Neural crest cell (in vitro differentiated cells): Measurements from ENCODE around the gene SLC17A2. TPM values are rescaled to one million over a fixed set of nuclear protein-coding genes. Genes with fewer than 3 reads are reported as not detected.

ENCODE experiments used
- DNase-seq: peaks from one replicate; pipeline ENCODE4 v3.0.0; 2021; ENCODE audit warnings: low read depth, mixed read lengths, low spot score
- H3K27ac Mint-ChIP-seq: one replicate; pipeline ENCODE4 v1.8.0; 2021; ENCODE audit warnings: mild to moderate bottlenecking, mixed read lengths; ENCODE audit not compliant: unreplicated experiment
- H3K27me3 Mint-ChIP-seq: 2 replicates; pipeline ENCODE4 v1.8.0; 2021; ENCODE audit warnings: low read depth, mild to moderate bottlenecking, mixed read lengths
- H3K36me3 Mint-ChIP-seq: 2 replicates; pipeline ENCODE4 v1.8.0; 2021; ENCODE audit warnings: low read depth, mild to moderate bottlenecking, mixed read lengths
- H3K4me1 Mint-ChIP-seq: 2 replicates; pipeline ENCODE4 v1.8.0; 2021; ENCODE audit warnings: mixed read lengths
- H3K4me3 Mint-ChIP-seq: one replicate; pipeline ENCODE4 v1.8.0; 2021; ENCODE audit warnings: mild to moderate bottlenecking, mixed read lengths
- H3K9me3 Mint-ChIP-seq: 2 replicates; pipeline ENCODE4 v1.8.0; 2021; ENCODE audit warnings: mixed read lengths
- total RNA-seq: library from RNA; stranded (reverse); gene quantifications from 2 replicates; pipeline ENCODE4 v1.2.1, GENCODE V29; 2021
- TF ChIP-seq, protein P1 (sequence below): fragments of 200-600 bp; sonication (generic); conservative IDR thresholded peaks from 2 replicates; pipeline ENCODE4 v1.5.0; 2021; ENCODE audit warnings: antibody characterized with exemption, mild to moderate bottlenecking

SLC17A2 gene
- total RNA-seq, 1 donor from 2014 or later: not detected

DNA sequence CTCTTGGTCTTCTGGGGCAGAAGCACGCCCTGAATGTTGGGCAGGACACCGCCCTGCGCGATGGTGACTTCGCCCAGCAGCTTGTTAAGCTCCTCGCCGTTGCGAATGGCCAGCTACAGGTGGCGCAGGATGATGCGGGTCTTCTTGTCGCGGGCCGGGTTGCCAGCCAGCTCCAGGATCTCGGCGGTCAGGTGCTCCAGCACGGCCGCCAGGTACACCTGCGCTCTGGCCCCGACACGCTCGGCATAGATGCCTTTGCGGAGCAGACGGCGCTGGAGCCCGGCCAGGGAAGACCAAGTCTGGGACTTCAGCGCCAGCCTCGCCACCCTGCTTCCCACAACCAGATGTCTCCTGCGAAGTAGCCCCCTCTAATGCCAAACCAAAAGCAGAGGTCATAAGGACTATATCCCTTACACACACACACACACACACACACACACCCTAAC lies 48.4 kb downstream of the SLC17A2 start:
- peaks cover 7% of the 10 kb centered on the region for H3K27me3 Mint-ChIP-seq
- H3K4me3 Mint-ChIP-seq: no peak overlapping the region

DNA sequence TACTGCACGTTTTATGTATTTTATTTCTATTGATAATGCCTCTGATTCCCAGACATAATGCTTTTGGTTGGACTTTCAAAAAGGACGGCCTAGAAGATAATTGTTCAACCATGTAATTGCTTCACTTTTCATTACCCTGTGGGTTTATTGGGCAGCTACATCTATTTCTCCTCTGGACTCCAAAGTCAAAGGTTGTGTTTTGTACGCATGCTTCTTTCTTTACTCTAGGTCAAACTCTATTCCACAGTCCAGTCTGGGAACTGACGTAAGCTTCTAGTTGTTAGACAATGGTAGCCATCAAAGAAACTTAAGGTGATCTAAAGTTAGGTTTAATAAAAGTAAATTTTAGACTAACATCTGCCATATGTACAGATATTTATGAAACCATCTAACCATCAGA lies 49.9 kb downstream of the SLC17A2 start:
- Mint-ChIP-seq H3K4me1 (no peaks in the 10 kb centered on the region), H3K27ac (no peak overlapping the region), H3K9me3 (no peaks in the 10 kb centered on the region), H3K27me3 (peaks cover 7% of the 10 kb centered on the region), H3K36me3 (no peaks in the 10 kb centered on the region), H3K4me3 (no peak overlapping the region)
- TF ChIP-seq, protein P1, sequence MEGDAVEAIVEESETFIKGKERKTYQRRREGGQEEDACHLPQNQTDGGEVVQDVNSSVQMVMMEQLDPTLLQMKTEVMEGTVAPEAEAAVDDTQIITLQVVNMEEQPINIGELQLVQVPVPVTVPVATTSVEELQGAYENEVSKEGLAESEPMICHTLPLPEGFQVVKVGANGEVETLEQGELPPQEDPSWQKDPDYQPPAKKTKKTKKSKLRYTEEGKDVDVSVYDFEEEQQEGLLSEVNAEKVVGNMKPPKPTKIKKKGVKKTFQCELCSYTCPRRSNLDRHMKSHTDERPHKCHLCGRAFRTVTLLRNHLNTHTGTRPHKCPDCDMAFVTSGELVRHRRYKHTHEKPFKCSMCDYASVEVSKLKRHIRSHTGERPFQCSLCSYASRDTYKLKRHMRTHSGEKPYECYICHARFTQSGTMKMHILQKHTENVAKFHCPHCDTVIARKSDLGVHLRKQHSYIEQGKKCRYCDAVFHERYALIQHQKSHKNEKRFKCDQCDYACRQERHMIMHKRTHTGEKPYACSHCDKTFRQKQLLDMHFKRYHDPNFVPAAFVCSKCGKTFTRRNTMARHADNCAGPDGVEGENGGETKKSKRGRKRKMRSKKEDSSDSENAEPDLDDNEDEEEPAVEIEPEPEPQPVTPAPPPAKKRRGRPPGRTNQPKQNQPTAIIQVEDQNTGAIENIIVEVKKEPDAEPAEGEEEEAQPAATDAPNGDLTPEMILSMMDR: no peak
- no peak for DNase-seq

More for the DNA sequence above, 48.4 kb downstream of the SLC17A2 start:
- TF ChIP-seq, protein P1: no peak
- DNase-seq: no peak
- Mint-ChIP-seq H3K9me3 (no peaks in the 10 kb centered on the region), H3K36me3 (no peaks in the 10 kb centered on the region), H3K27ac (no peak overlapping the region), H3K4me1 (no peaks in the 10 kb centered on the region)

DNA sequence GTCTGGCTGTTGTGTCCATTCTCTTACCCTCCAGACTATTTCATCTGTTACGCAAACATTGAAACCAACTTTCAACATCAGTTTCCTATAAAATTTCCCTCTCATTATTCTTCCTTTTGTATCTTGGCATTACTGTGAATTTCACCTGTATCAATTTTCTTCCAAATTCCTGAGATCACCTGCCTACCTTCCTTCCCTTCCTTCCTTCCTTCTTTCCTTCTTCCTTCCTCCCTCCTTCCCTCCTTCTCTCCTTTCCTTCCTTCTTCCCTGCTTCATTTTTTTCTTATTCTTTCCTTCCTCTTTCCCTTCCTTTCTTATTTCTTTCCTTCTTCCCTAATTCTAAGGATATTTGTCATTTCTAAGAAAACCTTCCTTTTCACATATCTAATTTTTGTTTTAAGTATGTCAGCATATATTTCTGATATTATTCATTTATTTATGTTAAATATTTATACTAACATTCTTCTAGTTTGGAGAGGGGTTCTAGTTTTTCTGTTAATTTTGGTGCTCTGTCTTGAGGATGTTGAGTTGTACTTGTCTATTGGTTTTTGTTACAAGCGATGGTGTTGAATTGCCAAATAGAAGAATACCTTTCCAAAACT lies 51.7 kb downstream of the SLC17A2 start:
- no peak overlapping the region for H3K27ac Mint-ChIP-seq
- no peaks in the 10 kb centered on the region for H3K36me3 Mint-ChIP-seq
- no peaks in the 10 kb centered on the region for H3K4me1 Mint-ChIP-seq

DNA sequence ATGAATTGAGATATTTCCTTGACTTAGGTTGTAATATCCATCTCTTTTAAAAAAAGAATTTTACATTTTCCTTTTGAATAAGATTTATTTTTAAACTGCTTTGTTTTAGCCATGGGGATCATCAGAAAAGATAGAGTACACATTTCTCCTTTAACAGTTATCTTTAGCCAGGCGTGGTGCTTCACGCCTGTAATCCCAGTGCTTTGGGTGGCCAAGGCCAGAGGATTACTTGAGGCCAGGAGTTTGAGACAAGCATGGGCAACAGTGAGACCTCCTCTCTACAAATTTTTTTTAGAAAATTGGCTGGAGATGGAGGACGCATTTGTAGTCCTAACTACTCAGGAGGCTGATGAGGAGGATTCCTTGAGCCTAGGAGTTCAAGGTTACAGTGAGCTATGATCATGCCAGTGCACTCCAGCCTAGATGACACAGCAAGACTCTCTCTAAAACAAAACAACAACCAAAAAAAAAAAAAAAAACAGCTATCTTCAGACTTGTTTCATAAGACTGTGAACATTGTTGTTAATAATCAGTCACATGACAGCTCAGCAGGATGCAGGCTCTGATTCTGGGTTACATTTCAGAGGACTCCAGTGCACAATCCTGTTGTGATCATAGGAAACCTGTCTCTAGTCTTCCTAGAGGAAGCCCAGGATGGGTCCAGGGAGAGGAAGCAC lies 54.4 kb downstream of the SLC17A2 start:
- no peak overlapping the region for H3K27ac Mint-ChIP-seq
- no peaks in the 10 kb centered on the region for H3K4me1 Mint-ChIP-seq
- H3K9me3 Mint-ChIP-seq: peaks cover 3% of the 10 kb centered on the region
- H3K27me3 Mint-ChIP-seq: no peaks in the 10 kb centered on the region
- TF ChIP-seq, protein P1: no peak
- no peak overlapping the region for H3K4me3 Mint-ChIP-seq
- no peaks in the 10 kb centered on the region for H3K36me3 Mint-ChIP-seq
- DNase-seq: no peak

More for the DNA sequence above, 51.7 kb downstream of the SLC17A2 start:
- peaks cover 7% of the 10 kb centered on the region for H3K27me3 Mint-ChIP-seq
- TF ChIP-seq, protein P1: no peak
- DNase-seq: no peak
- no peaks in the 10 kb centered on the region for H3K9me3 Mint-ChIP-seq
- H3K4me3 Mint-ChIP-seq: no peak overlapping the region

DNA sequence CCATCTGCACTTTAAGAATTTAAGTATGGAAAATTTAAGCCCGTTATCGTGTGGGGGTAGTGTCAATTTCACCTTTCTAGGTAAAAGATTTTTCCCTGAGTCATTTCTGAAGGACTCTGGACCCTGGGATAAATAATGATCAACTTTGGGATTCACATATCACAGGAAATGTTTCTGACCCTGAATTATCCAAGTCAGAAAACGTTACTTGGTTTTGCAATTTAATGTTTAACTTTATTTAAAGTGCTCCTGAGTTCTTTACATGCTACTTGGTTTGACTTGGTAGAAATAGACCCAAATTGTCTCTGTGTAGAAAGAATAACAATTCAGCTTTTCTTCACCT lies 55.0 kb downstream of the SLC17A2 start:
- Mint-ChIP-seq H3K9me3 (peaks cover 3% of the 10 kb centered on the region), H3K27me3 (no peaks in the 10 kb centered on the region), H3K4me1 (no peaks in the 10 kb centered on the region), H3K36me3 (no peaks in the 10 kb centered on the region), H3K4me3 (no peak overlapping the region), H3K27ac (no peak overlapping the region)
- DNase-seq: no peak
- TF ChIP-seq, protein P1: no peak
